Left kidney (tissue), 2 donors: ENCODE data around the gene PXDN. TPM values are rescaled to one million over a fixed set of nuclear protein-coding genes. Genes with fewer than 3 reads are reported as not detected.
"Not testable (repeated sequence)": the region's sequence is repeated elsewhere in the genome, so short reads cannot be mapped to it uniquely, and the experiment has no call there.

Experiments used
- DNase-seq: peaks from one replicate; pipeline ENCODE4 v3.0.0-alpha.2; 2013
- polyA plus RNA-seq: library from polyadenylated mRNA; unstranded; fragments of 120-200 nt; gene quantifications from one replicate; pipeline ENCODE4 v1.2.1, GENCODE V29; 2013; ENCODE audit not compliant: insufficient read length

Gene PXDN
- polyA plus RNA-seq, 1 donor = 154 TPM

GRCh38 chr2:1723397-1724042, 20.8 kb downstream of the PXDN start:
- no peak for DNase-seq

GRCh38 chr2:1722692-1723091, 21.6 kb downstream of the PXDN start:
- DNase-seq = no peak

GRCh38 chr2:1721706-1722646, 22.3 kb downstream of the PXDN start:
- no peak for DNase-seq

- DNase-seq = no peak
Observed at GRCh38 chr2:1718339-1719220, 25.7 kb downstream of the PXDN start.

GRCh38 chr2:1717113-1717512, 27.2 kb downstream of the PXDN start:
- DNase-seq = no peak

- no peak for DNase-seq
Observed at GRCh38 chr2:1716441-1716840, 27.9 kb downstream of the PXDN start.

- DNase-seq = not testable (repeated sequence)
Observed at GRCh38 chr2:1716014-1716305, 28.4 kb downstream of the PXDN start.

- DNase-seq = no peak
Observed at GRCh38 chr2:1715184-1716013, 28.9 kb downstream of the PXDN start.

GRCh38 chr2:1714291-1715064, 29.8 kb downstream of the PXDN start:
- DNase-seq = no peak

- DNase-seq = no peak
Observed at GRCh38 chr2:1713839-1714236, 30.5 kb downstream of the PXDN start.

- DNase-seq = no peak
Observed at GRCh38 chr2:1713142-1713838, 31.0 kb downstream of the PXDN start.

- DNase-seq = no peak
Observed at GRCh38 chr2:1709946-1710560, 34.3 kb downstream of the PXDN start.

- DNase-seq = no peak
Observed at GRCh38 chr2:1709335-1709605, 35.0 kb downstream of the PXDN start.

GRCh38 chr2:1708476-1709334, 35.6 kb downstream of the PXDN start:
- no peak for DNase-seq

- DNase-seq = no peak
Observed at GRCh38 chr2:1707771-1708418, 36.4 kb downstream of the PXDN start.

GRCh38 chr2:1706089-1706841, 38.0 kb downstream of the PXDN start:
- not testable (repeated sequence) for DNase-seq

- no peak for DNase-seq
Observed at GRCh38 chr2:1705557-1706076, 38.7 kb downstream of the PXDN start.
